Vagina (tissue), 2 donors: ENCODE data around the gene SRM.

Source experiments
- CTCF ChIP-seq, 3 experiments: fragments of 450-650 bp in 2 of 3; fragments of 200-600 bp in 1 of 3; sonication (generic) in 1 of 3; IDR thresholded peaks; one replicate each; pipeline ENCODE4 v1.5.1; 2017 to 2019; ENCODE audit warnings: antibody characterized with exemption in 3 of 3, mild to moderate bottlenecking in 2 of 3, moderate library complexity in 2 of 3
- POLR2A ChIP-seq, 2 donors: fragments of 450-650 bp; IDR thresholded peaks; one replicate each; pipeline ENCODE4 v1.6.1; 2017; ENCODE audit warnings: antibody characterized with exemption in 2 of 2, mild to moderate bottlenecking in 2 of 2, moderate library complexity in 2 of 2
- POLR2AphosphoS5 ChIP-seq, 2 donors: sonication (generic); formaldehyde crosslinking; IDR thresholded peaks; one replicate each; pipeline ENCODE4 v1.9.0; 2017; ENCODE audit warnings: antibody characterized with exemption in 2 of 2, mild to moderate bottlenecking in 2 of 2, low read depth in 1 of 2; ENCODE audit not compliant: insufficient read depth in 1 of 2

- TF ChIP-seq CTCF (IDR thresholded peaks at IDR 0.05) (no peak), POLR2A (IDR thresholded peaks at IDR 0.05) (no peak), POLR2AphosphoS5 (IDR thresholded peaks at IDR 0.05; ENCODE audit: insufficient read depth in 1 of 2, low read depth in 1 of 2) (no peak)
Measured at GRCh38 chr1:11023201-11023600, 36.6 kb downstream of the SRM start.
